ENCODE data around the gene BNC2. TPM values are rescaled to one million over a fixed set of nuclear protein-coding genes. Genes with fewer than 3 reads are reported as not detected.

The BNC2 gene
- total RNA-seq, 2 experiments from 2014 or later = not detected

- ChIA-PET POLR2A (interaction anchor here (1.0 kb wide), 1 partner anchor 19 kb away, joined by 3 read pairs; no protein-coding TSS in a partner anchor), CTCF (ENCODE audit: unreplicated experiment) (no interaction called here)
- Histone ChIP-seq H3K9me2 (ENCODE audit: insufficient read depth, low read length) (no peaks in the 10 kb centered on the region), H3K79me2 (ENCODE audit: insufficient read depth, low read depth, low read length) (no peaks in the 10 kb centered on the region), H3K27ac (ENCODE audit: low read depth, low read length, poor library complexity, severe bottlenecking) (no peak overlapping the region), H2AFZ (ENCODE audit: low read length) (no peak overlapping the region), H4K20me1 (ENCODE audit: insufficient read depth, low read length) (no peaks in the 10 kb centered on the region), H3K4me2 (ENCODE audit: low read length) (no peak overlapping the region), H3K4me3 (ENCODE audit: low read depth, low read length, poor library complexity, severe bottlenecking) (no peak overlapping the region), H3K4me1 (ENCODE audit: insufficient read depth, low read length, poor library complexity, severe bottlenecking) (no peaks in the 10 kb centered on the region), H3K36me3 (ENCODE audit: insufficient read depth, low read length) (no peaks in the 10 kb centered on the region), H3K9me3 (ENCODE audit: low read length) (no peaks in the 10 kb centered on the region)
- TF ChIP-seq EZH2phosphoT487 (IDR thresholded peaks at IDR 0.05; ENCODE audit: borderline replicate concordance, low read depth, low read length) (no peak), CTCF (conservative IDR thresholded peaks at IDR 0.05; ENCODE audit: low read length) (no peak)
- no peak for DNase-seq (ENCODE audit: low spot score)
- no TSS peak for BruUV-seq (replicated peaks)
- intact Hi-C loops (cut with micrococcal nuclease; ENCODE audit: unreplicated experiment) = no loop called here
Measured at GRCh38 chr9:16784002-16784401, 86.5 kb downstream of the BNC2 start.

- BruUV-seq (replicated peaks) = no TSS peak
- Histone ChIP-seq H3K36me3 (ENCODE audit: insufficient read depth, low read length) (no peaks in the 10 kb centered on the region), H3K79me2 (ENCODE audit: insufficient read depth, low read depth, low read length) (no peaks in the 10 kb centered on the region), H3K9me3 (ENCODE audit: low read length) (no peaks in the 10 kb centered on the region), H2AFZ (ENCODE audit: low read length) (no peak overlapping the region), H3K27ac (ENCODE audit: low read depth, low read length, poor library complexity, severe bottlenecking) (no peak overlapping the region), H3K9me2 (ENCODE audit: insufficient read depth, low read length) (no peaks in the 10 kb centered on the region), H3K4me3 (ENCODE audit: low read depth, low read length, poor library complexity, severe bottlenecking) (no peak overlapping the region), H4K20me1 (ENCODE audit: insufficient read depth, low read length) (no peaks in the 10 kb centered on the region), H3K4me2 (ENCODE audit: low read length) (no peak overlapping the region), H3K4me1 (ENCODE audit: insufficient read depth, low read length, poor library complexity, severe bottlenecking) (no peaks in the 10 kb centered on the region)
- DNase-seq (ENCODE audit: low spot score) = no peak
- TF ChIP-seq EZH2phosphoT487 (IDR thresholded peaks at IDR 0.05; ENCODE audit: borderline replicate concordance, low read depth, low read length) = no peak
- TF ChIP-seq CTCF (conservative IDR thresholded peaks at IDR 0.05; ENCODE audit: low read length) = no peak
- intact Hi-C loops (cut with micrococcal nuclease; ENCODE audit: unreplicated experiment) = no loop called here
- ChIA-PET POLR2A (no interaction called here), CTCF (ENCODE audit: unreplicated experiment) (no interaction called here)
Measured at GRCh38 chr9:16782490-16782889, 88.0 kb downstream of the BNC2 start.

- H3K4me1 ChIP-seq (ENCODE audit: insufficient read depth, low read length, poor library complexity, severe bottlenecking) = no peaks in the 10 kb centered on the region
- no peaks in the 10 kb centered on the region for H3K36me3 ChIP-seq (ENCODE audit: insufficient read depth, low read length)
- intact Hi-C loops (cut with micrococcal nuclease; ENCODE audit: unreplicated experiment) = no loop called here
- H3K9me3 ChIP-seq (ENCODE audit: low read length) = no peaks in the 10 kb centered on the region
- H3K9me2 ChIP-seq (ENCODE audit: insufficient read depth, low read length) = no peaks in the 10 kb centered on the region
- H3K4me2 ChIP-seq (ENCODE audit: low read length) = no peak overlapping the region
- H3K27ac ChIP-seq (ENCODE audit: low read depth, low read length, poor library complexity, severe bottlenecking) = no peak overlapping the region
- TF ChIP-seq EZH2phosphoT487 (IDR thresholded peaks at IDR 0.05; ENCODE audit: borderline replicate concordance, low read depth, low read length) (no peak), CTCF (conservative IDR thresholded peaks at IDR 0.05; ENCODE audit: low read length) (no peak)
- no peak for DNase-seq (ENCODE audit: low spot score)
- no peak overlapping the region for H3K4me3 ChIP-seq (ENCODE audit: low read depth, low read length, poor library complexity, severe bottlenecking)
- ChIA-PET CTCF (ENCODE audit: unreplicated experiment) (no interaction called here), POLR2A (no interaction called here)
- H3K79me2 ChIP-seq (ENCODE audit: insufficient read depth, low read depth, low read length) = no peaks in the 10 kb centered on the region
- BruUV-seq (replicated peaks) = no TSS peak
- no peak overlapping the region for H2AFZ ChIP-seq (ENCODE audit: low read length)
- H4K20me1 ChIP-seq (ENCODE audit: insufficient read depth, low read length) = no peaks in the 10 kb centered on the region
Measured at GRCh38 chr9:16775330-16775729, 95.1 kb downstream of the BNC2 start.

Measured in OCI-LY7 (cell line).